GM19467 (cell line): ENCODE measurements around the gene INTS1.
"Not testable (repeated sequence)": the region's sequence is repeated elsewhere in the genome, so short reads cannot be mapped to it uniquely, and the experiment has no call there.

ENCODE experiments used
- ATAC-seq: cut with Tn5 transposase; IDR thresholded peaks from one replicate; pipeline ENCODE4 v1.9.1; 2021; ENCODE audit warnings: mild to moderate bottlenecking, moderate library complexity; ENCODE audit not compliant: unreplicated experiment

INTS1 gene

GRCh38 chr7:1449501-1449900, 54.7 kb downstream of the INTS1 start:
- ATAC-seq = no peak

GRCh38 chr7:1448958-1449357, 55.2 kb downstream of the INTS1 start:
- ATAC-seq = no peak

- no peak for ATAC-seq
Measured at GRCh38 chr7:1447551-1448244, 56.5 kb downstream of the INTS1 start.

- ATAC-seq = no peak
Measured at GRCh38 chr7:1447112-1447511, 57.1 kb downstream of the INTS1 start.

- no peak for ATAC-seq
Measured at GRCh38 chr7:1446620-1447032, 57.6 kb downstream of the INTS1 start.

GRCh38 chr7:1446026-1446425, 58.2 kb downstream of the INTS1 start:
- ATAC-seq = not testable (repeated sequence)

GRCh38 chr7:1445341-1445740, 58.8 kb downstream of the INTS1 start:
- ATAC-seq = no peak

GRCh38 chr7:1444925-1445322, 59.3 kb downstream of the INTS1 start:
- no peak for ATAC-seq

- no peak for ATAC-seq
Measured at GRCh38 chr7:1444214-1444924, 59.8 kb downstream of the INTS1 start.

GRCh38 chr7:1443587-1444200, 60.5 kb downstream of the INTS1 start:
- not testable (repeated sequence) for ATAC-seq

- no peak for ATAC-seq
Measured at GRCh38 chr7:1442355-1443124, 61.6 kb downstream of the INTS1 start.

GRCh38 chr7:1441615-1442354, 62.4 kb downstream of the INTS1 start:
- no peak for ATAC-seq

GRCh38 chr7:1440620-1441019, 63.6 kb downstream of the INTS1 start:
- ATAC-seq = no peak

- no peak for ATAC-seq
Measured at GRCh38 chr7:1439373-1440363, 64.5 kb downstream of the INTS1 start.

- ATAC-seq = no peak
Measured at GRCh38 chr7:1438821-1439220, 65.4 kb downstream of the INTS1 start.

GRCh38 chr7:1438208-1438607, 66.0 kb downstream of the INTS1 start:
- no peak for ATAC-seq

- no peak for ATAC-seq
Measured at GRCh38 chr7:1437155-1437880, 66.9 kb downstream of the INTS1 start.

- no peak for ATAC-seq
Measured at GRCh38 chr7:1436608-1437007, 67.6 kb downstream of the INTS1 start.
